Measurements from ENCODE around the gene SNRK. TPM values are rescaled to one million over a fixed set of nuclear protein-coding genes. Genes with fewer than 3 reads are reported as not detected.

The SNRK gene
- total and polyA plus RNA-seq, 9 of the 15 experiments (the other 6 are each of a cell fraction or from before 2014, with no cell fraction given), result 1.7 to 12.3 (median 7.3) TPM

DNA sequence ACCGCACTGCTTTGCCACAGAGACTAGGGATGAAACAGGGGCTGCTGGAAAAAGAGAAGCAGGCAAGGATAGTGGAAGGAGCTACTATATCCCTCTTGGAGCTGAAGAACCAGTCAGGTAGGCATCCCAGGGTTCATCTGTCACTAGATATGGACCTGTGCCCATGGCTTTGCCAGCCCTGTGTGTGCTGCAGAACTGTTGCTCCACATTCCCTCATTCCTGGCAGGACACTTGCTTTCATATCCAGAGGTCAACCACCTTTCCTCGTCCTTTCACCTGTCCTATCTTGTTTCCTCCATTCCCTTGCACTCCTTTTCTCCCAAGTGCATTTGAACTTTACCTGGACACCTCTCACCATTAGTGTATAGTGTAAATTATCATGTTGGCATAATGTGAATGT lies 12.0 kb downstream of the SNRK start (continued):
- TF ChIP-seq ZNF324 (CRISPR knock-in tag; IDR thresholded peaks at IDR 0.05) (no peak), MLX (CRISPR knock-in tag; conservative IDR thresholded peaks at IDR 0.05) (no peak), ZNF79 (CRISPR knock-in tag; IDR thresholded peaks at IDR 0.05; ENCODE audit: low read depth) (no peak), SOX6 (IDR thresholded peaks at IDR 0.05) (no peak), ELF2 (CRISPR knock-in tag; IDR thresholded peaks at IDR 0.05) (no peak), GTF2E2 (tag; IDR thresholded peaks at IDR 0.05) (no peak), SREBF1 (IDR thresholded peaks at IDR 0.05; ENCODE audit: borderline replicate concordance, low read depth, low read length) (no peak), SREBF2 (CRISPR knock-in tag; IDR thresholded peaks at IDR 0.05) (no peak), RHOXF2B (CRISPR knock-in tag; conservative IDR thresholded peaks at IDR 0.05) (no peak), HMG20B (CRISPR knock-in tag; IDR thresholded peaks at IDR 0.05) (no peak)
- TF ChIP-seq, protein P1, sequence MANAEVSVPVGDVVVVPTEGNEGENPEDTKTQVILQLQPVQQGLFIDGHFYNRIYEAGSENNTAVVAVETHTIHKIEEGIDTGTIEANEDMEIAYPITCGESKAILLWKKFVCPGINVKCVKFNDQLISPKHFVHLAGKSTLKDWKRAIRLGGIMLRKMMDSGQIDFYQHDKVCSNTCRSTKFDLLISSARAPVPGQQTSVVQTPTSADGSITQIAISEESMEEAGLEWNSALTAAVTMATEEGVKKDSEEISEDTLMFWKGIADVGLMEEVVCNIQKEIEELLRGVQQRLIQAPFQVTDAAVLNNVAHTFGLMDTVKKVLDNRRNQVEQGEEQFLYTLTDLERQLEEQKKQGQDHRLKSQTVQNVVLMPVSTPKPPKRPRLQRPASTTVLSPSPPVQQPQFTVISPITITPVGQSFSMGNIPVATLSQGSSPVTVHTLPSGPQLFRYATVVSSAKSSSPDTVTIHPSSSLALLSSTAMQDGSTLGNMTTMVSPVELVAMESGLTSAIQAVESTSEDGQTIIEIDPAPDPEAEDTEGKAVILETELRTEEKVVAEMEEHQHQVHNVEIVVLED (CRISPR knock-in tag; IDR thresholded peaks at IDR 0.05), result no peak
- TF ChIP-seq, protein P2, sequence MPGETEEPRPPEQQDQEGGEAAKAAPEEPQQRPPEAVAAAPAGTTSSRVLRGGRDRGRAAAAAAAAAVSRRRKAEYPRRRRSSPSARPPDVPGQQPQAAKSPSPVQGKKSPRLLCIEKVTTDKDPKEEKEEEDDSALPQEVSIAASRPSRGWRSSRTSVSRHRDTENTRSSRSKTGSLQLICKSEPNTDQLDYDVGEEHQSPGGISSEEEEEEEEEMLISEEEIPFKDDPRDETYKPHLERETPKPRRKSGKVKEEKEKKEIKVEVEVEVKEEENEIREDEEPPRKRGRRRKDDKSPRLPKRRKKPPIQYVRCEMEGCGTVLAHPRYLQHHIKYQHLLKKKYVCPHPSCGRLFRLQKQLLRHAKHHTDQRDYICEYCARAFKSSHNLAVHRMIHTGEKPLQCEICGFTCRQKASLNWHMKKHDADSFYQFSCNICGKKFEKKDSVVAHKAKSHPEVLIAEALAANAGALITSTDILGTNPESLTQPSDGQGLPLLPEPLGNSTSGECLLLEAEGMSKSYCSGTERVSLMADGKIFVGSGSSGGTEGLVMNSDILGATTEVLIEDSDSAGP (CRISPR knock-in tag; IDR thresholded peaks at IDR 0.05), result no peak

All from K562 (cell line).